GM12878 (cell line): Measurements from ENCODE around the gene SCNN1G.

Experiments used
- EGR1 ChIP-seq, 2 experiments: IDR thresholded peaks; 1 replicate in 1 of 2; 2 replicates in 1 of 2; pipeline ENCODE4 v1.6.1; 2011 to 2012; ENCODE audit warnings: low read depth in 2 of 2, low read length in 2 of 2, borderline replicate concordance in 1 of 2, mild to moderate bottlenecking in 1 of 2, moderate library complexity in 1 of 2
- NFYB ChIP-seq: IDR thresholded peaks from 2 replicates; pipeline ENCODE4 v1.6.1; 2011; ENCODE audit warnings: low read depth, mild to moderate bottlenecking, low read length, improper control_type of control experiment, moderate library complexity; ENCODE audit not compliant: insufficient read depth
- POLR2A ChIP-seq: IDR thresholded peaks from 2 replicates; pipeline ENCODE4 v1.6.1; 2011; ENCODE audit warnings: low read depth, mild to moderate bottlenecking, low read length
- POLR2AphosphoS5 ChIP-seq: IDR thresholded peaks from 2 replicates; pipeline ENCODE4 v1.6.1; 2011; ENCODE audit warnings: mild to moderate bottlenecking, low read length, inconsistent platforms
- TF ChIP-seq, protein P1 (sequence below), 3 experiments: IDR thresholded peaks in 2 of 3; conservative IDR thresholded peaks in 1 of 3; 2 replicates each; pipeline ENCODE4 v1.5.1; 2011; ENCODE audit warnings: low read depth in 3 of 3, low read length in 3 of 3, mild to moderate bottlenecking in 3 of 3, control low read depth in 2 of 3, moderate library complexity in 2 of 3, inconsistent platforms in 1 of 3, mixed read lengths in 1 of 3; ENCODE audit not compliant: control insufficient read depth in 2 of 3, insufficient read depth in 1 of 3; ENCODE audit errors: extremely low read depth in 1 of 3
- TF ChIP-seq, protein P2 (sequence below): IDR thresholded peaks from 2 replicates; pipeline ENCODE4 v1.6.1; 2012; ENCODE audit warnings: low read depth, low read length, improper control_type of control experiment

DNA sequence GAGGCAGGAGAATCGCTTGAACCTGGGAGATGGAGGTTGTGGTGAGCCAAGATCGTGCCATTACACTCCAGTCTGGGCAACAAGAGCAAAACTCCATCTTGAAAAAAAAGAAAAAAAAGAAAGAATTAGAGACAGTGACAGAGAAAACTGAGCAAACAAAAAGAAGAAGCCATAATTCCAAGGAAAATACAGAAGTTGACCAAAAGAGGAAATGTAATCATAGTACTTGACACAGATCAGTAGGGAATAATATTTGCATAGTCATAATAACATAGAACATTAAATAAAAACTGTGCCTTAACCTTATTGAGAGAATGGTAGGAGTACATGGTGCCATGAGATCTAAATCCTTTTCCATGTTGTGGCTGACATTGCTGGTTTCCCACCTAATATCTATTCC lies 18.6 kb upstream of the SCNN1G start:
- TF ChIP-seq POLR2A (no peak), NFYB (no peak), POLR2AphosphoS5 (no peak), EGR1 (IDR thresholded peaks at IDR 0.05; ENCODE audit: borderline replicate concordance in 1 of 2, low read depth in 2 of 2, low read length in 2 of 2) (no peak)
- TF ChIP-seq, protein P1, sequence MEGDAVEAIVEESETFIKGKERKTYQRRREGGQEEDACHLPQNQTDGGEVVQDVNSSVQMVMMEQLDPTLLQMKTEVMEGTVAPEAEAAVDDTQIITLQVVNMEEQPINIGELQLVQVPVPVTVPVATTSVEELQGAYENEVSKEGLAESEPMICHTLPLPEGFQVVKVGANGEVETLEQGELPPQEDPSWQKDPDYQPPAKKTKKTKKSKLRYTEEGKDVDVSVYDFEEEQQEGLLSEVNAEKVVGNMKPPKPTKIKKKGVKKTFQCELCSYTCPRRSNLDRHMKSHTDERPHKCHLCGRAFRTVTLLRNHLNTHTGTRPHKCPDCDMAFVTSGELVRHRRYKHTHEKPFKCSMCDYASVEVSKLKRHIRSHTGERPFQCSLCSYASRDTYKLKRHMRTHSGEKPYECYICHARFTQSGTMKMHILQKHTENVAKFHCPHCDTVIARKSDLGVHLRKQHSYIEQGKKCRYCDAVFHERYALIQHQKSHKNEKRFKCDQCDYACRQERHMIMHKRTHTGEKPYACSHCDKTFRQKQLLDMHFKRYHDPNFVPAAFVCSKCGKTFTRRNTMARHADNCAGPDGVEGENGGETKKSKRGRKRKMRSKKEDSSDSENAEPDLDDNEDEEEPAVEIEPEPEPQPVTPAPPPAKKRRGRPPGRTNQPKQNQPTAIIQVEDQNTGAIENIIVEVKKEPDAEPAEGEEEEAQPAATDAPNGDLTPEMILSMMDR (IDR thresholded peaks at IDR 0.05 in 2 of 3, conservative IDR thresholded peaks at IDR 0.05 in 1 of 3; ENCODE audit: control insufficient read depth in 2 of 3, extremely low read depth in 1 of 3, insufficient read depth in 1 of 3, low read depth in 3 of 3, low read length in 3 of 3): no peak
- TF ChIP-seq, protein P2, sequence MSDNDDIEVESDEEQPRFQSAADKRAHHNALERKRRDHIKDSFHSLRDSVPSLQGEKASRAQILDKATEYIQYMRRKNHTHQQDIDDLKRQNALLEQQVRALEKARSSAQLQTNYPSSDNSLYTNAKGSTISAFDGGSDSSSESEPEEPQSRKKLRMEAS: no peak
